Measurements from ENCODE around the gene KCNK3. TPM values are rescaled to one million over a fixed set of nuclear protein-coding genes. Genes with fewer than 3 reads are reported as not detected.
A peak's percentile ranks its signal among the peaks of the same experiment; 100 is the strongest.

The KCNK3 gene
- total RNA-seq, 2 donors from 2014 or later = 11.1 to 14.5 TPM

- no peaks in the 10 kb centered on the region for H3K27me3 ChIP-seq (replicated peaks; ENCODE audit: insufficient read depth)
- no peaks in the 10 kb centered on the region for H3K36me3 ChIP-seq
- H3K9me3 ChIP-seq = no peaks in the 10 kb centered on the region
- WGBS = 81% methylated on average over 8 of the region's 8 CpGs
- intact Hi-C loops (cut with DNase I) = no loop called here
- no peak overlapping the region for H3K4me3 ChIP-seq
- no peak for DNase-seq (ENCODE audit: low spot score)
- H3K4me1 ChIP-seq (replicated peaks) = no peaks in the 10 kb centered on the region
- no peak for TF ChIP-seq POLR2A (IDR thresholded peaks at IDR 0.05)
- TF ChIP-seq POLR2AphosphoS5 (IDR thresholded peaks at IDR 0.05) = no peak
- TF ChIP-seq, protein P1, sequence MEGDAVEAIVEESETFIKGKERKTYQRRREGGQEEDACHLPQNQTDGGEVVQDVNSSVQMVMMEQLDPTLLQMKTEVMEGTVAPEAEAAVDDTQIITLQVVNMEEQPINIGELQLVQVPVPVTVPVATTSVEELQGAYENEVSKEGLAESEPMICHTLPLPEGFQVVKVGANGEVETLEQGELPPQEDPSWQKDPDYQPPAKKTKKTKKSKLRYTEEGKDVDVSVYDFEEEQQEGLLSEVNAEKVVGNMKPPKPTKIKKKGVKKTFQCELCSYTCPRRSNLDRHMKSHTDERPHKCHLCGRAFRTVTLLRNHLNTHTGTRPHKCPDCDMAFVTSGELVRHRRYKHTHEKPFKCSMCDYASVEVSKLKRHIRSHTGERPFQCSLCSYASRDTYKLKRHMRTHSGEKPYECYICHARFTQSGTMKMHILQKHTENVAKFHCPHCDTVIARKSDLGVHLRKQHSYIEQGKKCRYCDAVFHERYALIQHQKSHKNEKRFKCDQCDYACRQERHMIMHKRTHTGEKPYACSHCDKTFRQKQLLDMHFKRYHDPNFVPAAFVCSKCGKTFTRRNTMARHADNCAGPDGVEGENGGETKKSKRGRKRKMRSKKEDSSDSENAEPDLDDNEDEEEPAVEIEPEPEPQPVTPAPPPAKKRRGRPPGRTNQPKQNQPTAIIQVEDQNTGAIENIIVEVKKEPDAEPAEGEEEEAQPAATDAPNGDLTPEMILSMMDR (IDR thresholded peaks at IDR 0.05) = no peak
- H3K27ac ChIP-seq = peak overlapping the region in 1 of 2 donors; percentile 36
These were observed 23.4 kb upstream of the KCNK3 start for GRCh38 chr2:26668856-26669750.

DNA sequence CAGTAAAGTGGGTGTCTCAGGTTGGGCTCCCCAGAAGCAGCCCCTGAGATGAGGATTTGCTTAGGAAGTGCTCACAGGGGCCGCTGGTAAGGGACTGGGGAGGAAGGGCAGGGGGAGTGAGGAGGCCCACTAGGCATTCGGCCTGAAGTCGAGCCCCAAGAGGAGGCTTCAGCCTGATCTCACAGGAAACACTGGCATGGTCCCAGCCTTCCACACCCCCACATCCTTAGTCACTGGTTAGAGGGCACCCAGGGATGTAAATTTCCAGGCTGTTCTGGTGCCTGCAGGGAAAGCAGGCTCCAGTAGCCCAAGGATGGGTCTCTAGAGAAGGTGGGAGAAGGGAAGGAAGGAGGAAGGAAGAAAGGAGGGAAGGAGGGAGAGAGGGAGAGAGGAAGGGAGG lies 22.4 kb upstream of the KCNK3 start:
- H3K27me3 ChIP-seq (replicated peaks; ENCODE audit: insufficient read depth) = no peaks in the 10 kb centered on the region

DNA sequence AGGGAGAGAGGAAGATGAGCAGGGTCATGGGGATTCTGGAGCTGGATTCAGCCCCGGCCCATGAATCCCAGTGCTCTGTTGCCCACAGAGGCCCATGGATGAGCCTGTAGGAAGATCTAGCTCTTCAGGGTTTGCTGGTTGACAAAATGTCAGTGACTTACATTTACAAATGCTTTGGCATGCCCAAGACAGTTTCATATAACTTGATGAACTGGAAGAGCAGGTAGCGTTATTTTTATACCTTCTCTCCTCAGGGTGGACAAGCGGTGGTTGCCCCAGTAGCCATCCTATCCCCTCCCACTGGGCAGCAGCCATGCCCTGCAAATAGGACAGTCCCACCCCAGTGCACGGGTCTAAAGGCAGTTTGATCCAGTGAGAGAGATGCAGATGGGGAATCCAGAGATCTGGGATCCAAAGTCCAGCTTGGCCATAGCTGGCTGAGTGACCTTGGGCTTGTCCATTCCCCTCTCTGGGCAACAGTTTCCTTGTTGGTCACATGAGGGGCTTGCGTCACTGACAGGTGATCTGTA lies 21.5 kb upstream of the KCNK3 start:
- TF ChIP-seq, protein P1 (IDR thresholded peaks at IDR 0.05) = peak in 1 of 4 experiments; percentile 14
- peak; percentile 81 for TF ChIP-seq POLR2AphosphoS5 (IDR thresholded peaks at IDR 0.05)
- TF ChIP-seq POLR2A (IDR thresholded peaks at IDR 0.05) = no peak
- Histone ChIP-seq H3K27ac (peak overlapping the region; percentile 66 to 75), H3K9me3 (no peaks in the 10 kb centered on the region), H3K36me3 (no peaks in the 10 kb centered on the region), H3K27me3 (replicated peaks; ENCODE audit: insufficient read depth) (no peaks in the 10 kb centered on the region), H3K4me3 (no peak overlapping the region), H3K4me1 (replicated peaks) (no peaks in the 10 kb centered on the region)
- intact Hi-C loops (cut with DNase I) = no loop called here
- WGBS = 64% methylated on average over 5 of the region's 5 CpGs
- peak; percentile 62 for DNase-seq (ENCODE audit: low spot score)

More for the DNA sequence above, 22.4 kb upstream of the KCNK3 start:
- intact Hi-C loops (cut with DNase I) = no loop called here
- Histone ChIP-seq H3K4me1 (replicated peaks) (no peaks in the 10 kb centered on the region), H3K4me3 (no peak overlapping the region), H3K36me3 (no peaks in the 10 kb centered on the region), H3K9me3 (no peaks in the 10 kb centered on the region), H3K27ac (peak overlapping the region; percentile 66 to 75)
- 62% methylated on average over 3 of the region's 3 CpGs for WGBS
- no peak for DNase-seq (ENCODE audit: low spot score)
- TF ChIP-seq, protein P1 (IDR thresholded peaks at IDR 0.05) = no peak
- TF ChIP-seq POLR2AphosphoS5 (IDR thresholded peaks at IDR 0.05) = no peak
- no peak for TF ChIP-seq POLR2A (IDR thresholded peaks at IDR 0.05)

- Histone ChIP-seq H3K36me3 (no peaks in the 10 kb centered on the region), H3K27me3 (replicated peaks; ENCODE audit: insufficient read depth) (no peaks in the 10 kb centered on the region), H3K9me3 (no peaks in the 10 kb centered on the region), H3K4me1 (replicated peaks) (no peaks in the 10 kb centered on the region), H3K27ac (no peak overlapping the region), H3K4me3 (no peak overlapping the region)
- TF ChIP-seq POLR2A (IDR thresholded peaks at IDR 0.05) = no peak
- intact Hi-C loops (cut with DNase I) = no loop called here
- DNase-seq (ENCODE audit: low spot score) = no peak
- 85% methylated on average over 5 of the region's 5 CpGs for WGBS
These were observed 20.8 kb upstream of the KCNK3 start for GRCh38 chr2:26671691-26672090.

GRCh38 chr2:26672112-26672817 lies 20.3 kb upstream of the KCNK3 start:
- no peaks in the 10 kb centered on the region for H3K27me3 ChIP-seq (replicated peaks; ENCODE audit: insufficient read depth)
- H3K36me3 ChIP-seq = no peaks in the 10 kb centered on the region
- no peak overlapping the region for H3K4me3 ChIP-seq
- H3K4me1 ChIP-seq (replicated peaks) = no peaks in the 10 kb centered on the region
- DNase-seq (ENCODE audit: low spot score) = no peak
- no peak overlapping the region for H3K27ac ChIP-seq
- TF ChIP-seq POLR2A (IDR thresholded peaks at IDR 0.05) = no peak
- no peak for TF ChIP-seq POLR2AphosphoS5 (IDR thresholded peaks at IDR 0.05)
- TF ChIP-seq, protein P1 (IDR thresholded peaks at IDR 0.05) = no peak
- WGBS = 71% methylated on average over 11 of the region's 11 CpGs
- no peaks in the 10 kb centered on the region for H3K9me3 ChIP-seq
- intact Hi-C loops (cut with DNase I) = no loop called here
